Smooth muscle cell (in vitro differentiated cells): ENCODE data around the gene NPHP4. TPM values are rescaled to one million over a fixed set of nuclear protein-coding genes. Genes with fewer than 3 reads are reported as not detected.

Source experiments
- DNase-seq: peaks from one replicate; lab custom pipeline; 2025; ENCODE audit not compliant: unreplicated experiment; lab: John Stamatoyannopoulos, UW
- H2AFZ ChIP-seq: fragments of 200-600 bp; sonication (generic); 2 replicates; pipeline ENCODE4 v1.6.0; 2016; ENCODE audit warnings: antibody characterized with exemption, low read depth, mild to moderate bottlenecking
- H3F3A ChIP-seq: fragments of 200-600 bp; sonication (generic); 2 replicates; pipeline ENCODE4 v1.6.0; 2017; ENCODE audit warnings: antibody characterized with exemption, low read depth
- H3K27ac ChIP-seq: fragments of 200-600 bp; sonication (generic); 2 replicates; pipeline ENCODE4 v1.5.1; 2016; ENCODE audit warnings: low read depth, mild to moderate bottlenecking
- H3K27me3 ChIP-seq: fragments of 200-600 bp; sonication (generic); 2 replicates; pipeline ENCODE4 v1.6.1; 2016; ENCODE audit warnings: low read depth, mild to moderate bottlenecking
- H3K36me3 ChIP-seq: fragments of 200-600 bp; sonication (generic); 2 replicates; pipeline ENCODE4 v1.5.1; 2016; ENCODE audit warnings: low read depth
- H3K4me1 ChIP-seq: fragments of 200-600 bp; sonication (generic); 2 replicates; pipeline ENCODE4 v1.5.1; 2016; ENCODE audit warnings: low read depth
- H3K4me2 ChIP-seq: fragments of 200-600 bp; sonication (generic); 2 replicates; pipeline ENCODE4 v1.6.0; 2016; ENCODE audit warnings: mild to moderate bottlenecking
- H3K4me3 ChIP-seq: fragments of 200-600 bp; sonication (generic); 2 replicates; pipeline ENCODE4 v1.5.1; 2016; ENCODE audit warnings: mild to moderate bottlenecking
- H3K79me2 ChIP-seq: fragments of 200-600 bp; sonication (generic); 2 replicates; pipeline ENCODE4 v1.6.0; 2016; ENCODE audit warnings: low read depth, mild to moderate bottlenecking
- H3K9ac ChIP-seq: fragments of 200-600 bp; sonication (generic); 2 replicates; pipeline ENCODE4 v1.6.0; 2016; ENCODE audit warnings: low read depth
- H3K9me3 ChIP-seq: fragments of 200-600 bp; sonication (generic); replicated peaks from 2 replicates; pipeline ENCODE4 v1.5.1; 2016; ENCODE audit warnings: low read depth
- H4K20me1 ChIP-seq: fragments of 200-600 bp; sonication (generic); 2 replicates; pipeline ENCODE4 v1.6.0; 2016; ENCODE audit warnings: low read depth
- WGBS: methylation state at CpG from one replicate; pipeline ENCODE4 v1.1.7; 2016; ENCODE audit warnings: low lambda C conversion rate; 5-methylcytosine and 5-hydroxymethylcytosine counted together
- polyA plus RNA-seq: library from polyadenylated mRNA; unstranded; fragments of >200 nt; fragmentation: Nextera tagmentation; extraction: Ambion mirVana; gene quantifications from 2 replicates; pipeline ENCODE4 v1.2.1, GENCODE V29; 2016
- total RNA-seq: library from RNA; depleted of rRNA; stranded (reverse); fragments of >200 nt; gene quantifications from 2 replicates; pipeline ENCODE4 v1.2.3, GENCODE V29; 2014
- TF ChIP-seq, protein P1 (sequence below): fragments of 200-600 bp; sonication (generic); IDR thresholded peaks from 2 replicates; pipeline ENCODE4 v1.5.1; 2017; ENCODE audit warnings: borderline replicate concordance, mild to moderate bottlenecking, antibody characterized with exemption; ENCODE audit not compliant: insufficient read depth, poor library complexity, severe bottlenecking

The NPHP4 gene
- total and polyA plus RNA-seq, 2 experiments from 2014 or later: 5.4 to 8.4 TPM

GRCh38 chr1:5921671-5922070 is 70.6 kb downstream of the NPHP4 start:
- Histone ChIP-seq H3K36me3 (no peaks in the 10 kb centered on the region), H3K4me1 (no peaks in the 10 kb centered on the region), H3F3A (no peaks in the 10 kb centered on the region), H2AFZ (no peak overlapping the region), H3K4me3 (no peak overlapping the region), H3K79me2 (no peaks in the 10 kb centered on the region), H3K27ac (no peak overlapping the region), H3K9me3 (no peaks in the 10 kb centered on the region), H3K4me2 (no peak overlapping the region), H3K27me3 (no peaks in the 10 kb centered on the region), H3K9ac (no peak overlapping the region), H4K20me1 (no peaks in the 10 kb centered on the region)
- no peak for DNase-seq
- WGBS: 96% methylated on average over 4 of the region's 4 CpGs
- TF ChIP-seq, protein P1, sequence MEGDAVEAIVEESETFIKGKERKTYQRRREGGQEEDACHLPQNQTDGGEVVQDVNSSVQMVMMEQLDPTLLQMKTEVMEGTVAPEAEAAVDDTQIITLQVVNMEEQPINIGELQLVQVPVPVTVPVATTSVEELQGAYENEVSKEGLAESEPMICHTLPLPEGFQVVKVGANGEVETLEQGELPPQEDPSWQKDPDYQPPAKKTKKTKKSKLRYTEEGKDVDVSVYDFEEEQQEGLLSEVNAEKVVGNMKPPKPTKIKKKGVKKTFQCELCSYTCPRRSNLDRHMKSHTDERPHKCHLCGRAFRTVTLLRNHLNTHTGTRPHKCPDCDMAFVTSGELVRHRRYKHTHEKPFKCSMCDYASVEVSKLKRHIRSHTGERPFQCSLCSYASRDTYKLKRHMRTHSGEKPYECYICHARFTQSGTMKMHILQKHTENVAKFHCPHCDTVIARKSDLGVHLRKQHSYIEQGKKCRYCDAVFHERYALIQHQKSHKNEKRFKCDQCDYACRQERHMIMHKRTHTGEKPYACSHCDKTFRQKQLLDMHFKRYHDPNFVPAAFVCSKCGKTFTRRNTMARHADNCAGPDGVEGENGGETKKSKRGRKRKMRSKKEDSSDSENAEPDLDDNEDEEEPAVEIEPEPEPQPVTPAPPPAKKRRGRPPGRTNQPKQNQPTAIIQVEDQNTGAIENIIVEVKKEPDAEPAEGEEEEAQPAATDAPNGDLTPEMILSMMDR: no peak

DNA sequence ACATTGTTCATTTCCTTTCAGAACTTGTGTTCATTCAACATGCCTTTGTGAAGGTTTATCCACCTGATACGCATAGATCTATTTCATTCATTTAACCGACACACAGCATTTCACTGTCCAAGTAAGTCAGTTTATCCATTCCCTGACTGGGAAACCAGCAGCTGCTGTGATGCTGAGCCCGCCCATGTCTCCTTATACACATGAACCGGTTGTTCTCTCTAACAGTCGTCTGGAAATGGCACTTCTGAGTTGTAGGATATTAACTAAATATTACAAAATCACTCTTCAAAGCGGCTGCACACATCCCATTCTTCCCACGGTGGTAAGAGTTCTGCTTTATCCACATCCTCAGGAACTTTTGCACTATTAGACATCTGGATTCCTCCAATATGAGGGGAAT is 71.1 kb downstream of the NPHP4 start:
- Histone ChIP-seq H3K9ac (no peak overlapping the region), H3K27me3 (no peaks in the 10 kb centered on the region), H2AFZ (no peak overlapping the region), H3K9me3 (no peaks in the 10 kb centered on the region), H3K36me3 (no peaks in the 10 kb centered on the region), H3K4me3 (no peak overlapping the region), H3K79me2 (no peaks in the 10 kb centered on the region), H4K20me1 (no peaks in the 10 kb centered on the region), H3K4me2 (no peak overlapping the region), H3F3A (no peaks in the 10 kb centered on the region), H3K27ac (no peak overlapping the region), H3K4me1 (no peaks in the 10 kb centered on the region)
- 95% methylated on average over 7 of the region's 7 CpGs for WGBS
- TF ChIP-seq, protein P1: no peak
- no peak for DNase-seq

GRCh38 chr1:5920201-5920600 is 72.0 kb downstream of the NPHP4 start:
- Histone ChIP-seq H3K4me3 (no peak overlapping the region), H3K9ac (no peak overlapping the region), H3K36me3 (no peaks in the 10 kb centered on the region), H3K9me3 (no peaks in the 10 kb centered on the region), H3K27ac (no peak overlapping the region), H3K79me2 (no peaks in the 10 kb centered on the region), H3K4me1 (no peaks in the 10 kb centered on the region), H3F3A (no peaks in the 10 kb centered on the region), H4K20me1 (no peaks in the 10 kb centered on the region), H2AFZ (no peak overlapping the region), H3K4me2 (no peak overlapping the region), H3K27me3 (no peaks in the 10 kb centered on the region)
- WGBS: 97% methylated on average over 17 of the region's 17 CpGs
- TF ChIP-seq, protein P1: no peak
- DNase-seq: no peak

DNA sequence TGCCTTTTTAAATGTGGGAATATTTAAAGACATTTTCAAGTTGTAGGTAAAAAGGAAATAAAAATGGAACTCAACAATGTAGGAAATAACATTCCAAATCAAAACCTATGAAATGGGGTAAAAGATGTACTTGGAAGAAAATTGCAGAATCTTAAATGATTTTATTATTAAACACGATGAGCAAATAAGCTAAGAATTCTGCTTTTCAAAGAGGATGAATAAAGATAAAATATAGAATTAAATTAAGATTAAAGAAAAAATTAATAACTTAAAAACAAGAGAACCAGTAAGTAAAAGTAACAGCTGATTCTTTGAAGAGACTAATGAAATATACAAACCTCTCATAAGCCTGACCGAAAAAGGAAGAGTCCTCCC is 74.0 kb downstream of the NPHP4 start:
- TF ChIP-seq, protein P1: no peak
- no peaks in the 10 kb centered on the region for H3K79me2 ChIP-seq
- H2AFZ ChIP-seq: no peak overlapping the region
- H3F3A ChIP-seq: no peaks in the 10 kb centered on the region
- 45% methylated on average over 2 of the region's 2 CpGs for WGBS
- no peaks in the 10 kb centered on the region for H3K9me3 ChIP-seq
- no peaks in the 10 kb centered on the region for H3K27me3 ChIP-seq
- H3K9ac ChIP-seq: no peak overlapping the region
- H3K4me2 ChIP-seq: no peak overlapping the region
- H3K27ac ChIP-seq: no peak overlapping the region
- peaks cover 3% of the 10 kb centered on the region for H4K20me1 ChIP-seq
- no peak overlapping the region for H3K4me3 ChIP-seq
- H3K4me1 ChIP-seq: no peaks in the 10 kb centered on the region
- no peaks in the 10 kb centered on the region for H3K36me3 ChIP-seq
- DNase-seq: no peak
